Measurements from ENCODE around the gene FAM53C.
A peak's percentile ranks its signal among the peaks of the same experiment; 100 is the strongest.
"Not testable (repeated sequence)": the region's sequence is repeated elsewhere in the genome, so short reads cannot be mapped to it uniquely, and the experiment has no call there.

FAM53C gene

DNA sequence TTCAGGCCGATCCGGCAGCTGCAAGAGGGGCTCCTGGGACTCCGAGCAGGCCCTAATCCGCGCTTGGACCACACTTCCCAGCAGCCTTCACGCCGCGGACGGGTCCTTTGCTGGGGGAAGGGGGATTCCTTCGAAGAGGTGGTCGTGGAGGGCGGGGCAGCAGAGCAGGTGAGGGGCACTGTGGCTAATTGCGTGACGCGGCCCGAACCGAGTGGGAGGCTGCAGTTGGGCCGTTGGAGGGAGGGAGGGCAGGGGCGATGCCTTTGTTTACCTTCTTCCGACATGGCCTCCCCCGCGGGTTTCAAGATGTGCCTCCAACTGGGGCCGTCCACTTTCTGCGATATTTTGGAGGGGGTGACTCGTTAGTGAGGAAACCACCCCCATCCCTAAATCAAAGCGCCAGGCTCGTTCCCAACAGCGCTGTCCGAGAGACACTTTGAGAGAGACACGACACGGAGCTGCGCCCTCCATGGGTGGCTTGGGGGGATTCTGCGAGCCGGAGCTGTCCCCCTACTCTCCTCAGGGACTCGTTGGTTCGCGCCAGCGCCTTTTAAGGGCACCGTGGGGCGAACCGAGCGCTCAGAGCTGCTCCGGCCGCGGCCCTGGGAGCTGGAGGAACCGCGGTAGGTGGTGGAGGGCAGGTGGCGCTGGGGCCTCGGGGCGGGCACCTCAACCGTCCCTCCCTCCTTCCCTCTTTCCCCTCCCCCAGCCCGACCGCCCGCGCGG, at the start of gene FAM53C:
Gene FAM53C, plus strand, starts transcription at position 582 of the 726 bp plus-strand sequence. CDS start 3,070 bp downstream, outside the sequence.
- DNase-seq (ENCODE audit: low read depth), result peak; percentile 78

DNA sequence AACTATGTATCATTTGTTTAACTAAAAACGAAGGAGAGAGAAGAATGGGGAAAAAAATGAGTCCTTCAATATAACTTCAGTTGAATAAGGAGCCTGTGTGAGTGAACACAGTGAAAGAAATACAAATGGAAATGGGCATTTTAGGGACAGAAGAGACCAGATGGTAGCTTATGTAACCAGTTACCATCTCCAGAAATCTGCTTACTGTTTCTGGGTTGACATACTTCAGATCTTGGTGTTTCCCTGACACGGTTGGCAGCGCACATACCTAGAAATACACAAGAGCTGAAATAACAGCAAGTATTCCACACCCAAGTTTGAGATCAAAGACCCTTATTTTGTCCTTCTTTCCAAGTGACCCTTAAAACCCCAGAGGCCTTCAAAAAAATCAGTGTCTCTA, 48.8 kb upstream of the FAM53C start:
- no peak for DNase-seq (ENCODE audit: low read depth)

DNA sequence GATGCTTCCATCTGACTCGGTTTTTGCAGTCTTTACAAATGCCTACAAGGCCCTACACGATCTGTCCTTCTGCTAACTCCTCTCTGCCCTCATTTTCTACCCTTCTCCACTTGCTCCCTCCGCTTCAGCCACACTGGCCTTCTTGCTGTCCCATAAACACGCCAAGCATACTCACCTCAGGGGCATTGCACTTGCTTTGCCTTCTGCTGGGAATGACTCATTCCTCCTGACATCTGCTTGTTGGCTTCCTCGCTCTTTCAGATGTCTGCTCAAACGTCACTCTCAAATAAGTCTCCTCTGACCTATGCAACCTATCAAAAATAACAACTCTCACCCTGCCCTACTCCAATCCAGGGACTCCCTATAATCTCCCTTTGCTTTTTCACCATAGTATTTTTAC, 34.7 kb upstream of the FAM53C start:
- peak; percentile 3 for DNase-seq (ENCODE audit: low read depth)

DNA sequence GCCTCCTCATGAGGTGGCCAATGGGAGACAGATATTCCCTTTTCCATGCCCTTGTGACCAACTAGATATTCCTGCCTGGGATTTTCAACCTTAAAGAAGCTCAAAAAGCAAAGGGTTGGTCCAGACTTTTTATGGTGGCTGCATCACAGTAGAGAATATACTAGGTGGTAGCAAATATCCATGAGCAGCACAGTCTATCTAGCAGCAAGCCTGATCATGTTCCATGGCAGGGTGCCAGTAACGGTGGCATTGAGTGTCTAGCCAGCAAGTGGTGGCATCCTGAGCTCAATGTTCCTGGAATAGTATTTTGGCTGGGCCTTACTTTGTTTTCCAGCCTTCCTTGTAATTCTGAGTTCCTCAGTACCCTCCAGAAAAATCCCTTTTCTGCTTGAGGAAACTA, 32.3 kb upstream of the FAM53C start:
- DNase-seq (ENCODE audit: low read depth), result no peak

DNA sequence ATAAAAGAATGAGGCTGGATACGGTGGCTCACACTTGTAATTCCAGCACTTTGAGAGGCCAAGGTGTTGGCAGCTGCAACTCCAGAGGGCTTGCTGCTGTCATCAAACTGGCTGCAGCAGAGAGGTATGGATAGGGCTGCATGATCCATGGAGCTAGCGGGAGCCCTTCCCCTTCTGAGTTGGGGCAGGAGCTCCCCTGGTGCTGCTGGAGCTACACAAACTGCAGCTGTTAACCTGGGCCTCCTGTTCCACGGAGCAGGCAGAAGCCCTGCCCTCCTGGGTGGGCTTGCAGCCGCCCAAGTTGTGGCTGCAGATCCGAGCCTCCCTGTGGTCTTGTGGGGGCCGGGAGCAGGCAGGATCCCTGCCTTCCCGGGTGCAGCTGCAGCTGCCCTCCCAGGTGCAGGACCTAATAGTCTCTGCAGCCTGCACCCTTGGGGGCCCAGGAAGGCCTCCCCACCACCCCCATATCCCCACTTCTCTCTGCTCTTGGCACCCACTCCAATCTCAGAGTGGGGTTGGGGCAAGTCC, 22.3 kb upstream of the FAM53C start:
- DNase-seq (ENCODE audit: low read depth), result no peak

DNA sequence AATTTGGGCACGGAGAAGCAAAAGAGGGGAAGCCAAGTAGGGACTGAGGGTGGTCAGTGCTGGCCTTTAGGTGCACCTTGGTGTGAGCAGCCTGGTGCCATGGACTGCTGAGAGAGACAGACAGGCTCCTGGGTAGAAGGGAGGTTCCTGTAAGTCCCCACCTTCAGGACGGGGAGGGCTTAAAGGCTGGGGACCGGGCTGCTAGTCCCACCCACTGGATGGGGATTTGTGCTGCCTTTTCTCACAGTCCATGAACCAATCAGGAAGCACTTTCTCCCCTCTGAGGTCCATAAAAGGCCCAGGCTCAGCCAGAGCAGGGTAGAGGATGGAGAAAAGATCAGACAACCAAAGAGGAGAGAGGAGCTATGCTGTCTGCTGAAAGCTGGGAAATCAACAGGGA, 21.7 kb upstream of the FAM53C start:
- no peak for DNase-seq (ENCODE audit: low read depth)

- DNase-seq (ENCODE audit: low read depth), result not testable (repeated sequence)
Measured at GRCh38 chr5:138318211-138318610, 19.9 kb upstream of the FAM53C start.

- DNase-seq (ENCODE audit: low read depth), result no peak
Measured at GRCh38 chr5:138330813-138331448, 7.1 kb upstream of the FAM53C start.

DNA sequence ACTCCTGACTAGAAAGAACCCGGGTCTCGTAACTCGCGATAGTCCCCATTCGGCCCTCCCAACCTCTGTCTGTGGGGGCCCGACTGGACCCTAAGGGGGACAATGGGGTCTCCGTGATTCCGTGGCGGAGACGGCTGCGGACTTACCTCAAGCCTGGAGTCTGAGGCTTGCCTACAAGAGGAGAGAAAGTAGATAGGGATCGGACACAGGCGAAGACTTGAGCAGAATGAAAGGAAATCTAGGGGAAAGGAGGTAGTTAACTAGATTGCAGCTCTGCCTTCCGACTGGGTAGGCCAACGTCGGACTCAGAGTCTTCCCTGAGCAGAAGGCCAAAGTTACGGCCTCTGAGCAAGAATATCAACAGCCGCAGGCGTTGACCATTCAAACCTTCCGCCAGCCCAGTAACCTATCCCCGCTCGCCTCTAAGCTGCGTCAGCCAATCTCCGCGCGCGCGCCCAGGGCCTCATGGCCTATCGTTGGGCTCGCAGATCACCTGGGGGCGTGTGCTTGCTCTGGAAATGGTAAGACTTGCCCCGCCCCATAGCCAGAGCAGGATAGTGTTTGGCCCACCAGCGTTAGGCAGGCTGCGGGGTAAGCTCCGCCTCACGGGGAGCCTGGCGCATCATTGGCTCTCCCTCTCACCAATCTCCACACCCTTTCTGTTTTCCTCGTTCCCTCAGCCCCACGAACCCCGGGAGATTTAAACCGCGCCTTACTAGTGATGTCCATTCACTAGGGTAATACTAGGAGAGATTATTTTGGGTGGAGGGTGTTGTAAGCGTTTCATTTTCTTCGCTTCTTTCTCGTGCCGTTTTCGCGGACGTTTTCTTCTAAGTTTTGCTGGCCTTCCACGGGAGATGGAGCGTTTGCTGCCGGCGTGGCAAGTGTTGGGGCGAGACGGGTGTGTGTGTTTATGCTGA, 6.4 kb upstream of the FAM53C start, which contains the start of gene CDC25C:
Gene CDC25C, minus strand, starts transcription at position 356 of the 920 bp plus-strand sequence. CDS start 624 bp downstream, outside the sequence.
- DNase-seq (ENCODE audit: low read depth), result peak; percentile 98

DNA sequence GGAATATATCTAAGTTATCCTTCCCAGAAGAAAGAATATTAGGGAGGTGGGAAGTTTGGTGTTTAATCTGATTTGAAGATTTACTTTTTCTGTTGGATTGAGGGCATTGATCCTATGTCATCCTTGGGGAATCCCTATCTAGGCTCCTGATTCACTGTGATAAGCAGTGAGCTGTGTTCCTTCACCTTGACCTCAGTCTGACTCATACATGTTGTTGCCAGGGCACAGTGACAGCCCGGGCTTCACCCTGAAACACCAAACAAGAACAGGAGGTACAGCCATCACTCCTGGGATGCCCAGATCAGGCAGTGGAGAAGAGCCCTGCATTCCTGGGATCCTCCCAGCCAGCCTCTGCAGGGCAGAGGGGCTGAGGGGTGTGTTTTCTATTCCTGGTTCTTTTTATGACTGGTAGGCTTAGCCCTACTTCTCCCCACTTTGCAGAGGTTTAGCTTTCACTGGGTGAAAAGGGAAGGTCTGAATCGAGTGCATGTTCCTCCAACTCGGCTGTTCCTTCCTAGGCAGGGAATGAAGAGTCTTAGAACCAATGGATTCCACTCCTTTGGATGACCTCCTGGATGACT, 3.1 kb upstream of the FAM53C start:
- no peak for DNase-seq (ENCODE audit: low read depth)

- DNase-seq (ENCODE audit: low read depth), result no peak
Measured at GRCh38 chr5:138336952-138337684, 948 bp upstream of the FAM53C start.

GRCh38 chr5:138338411-138339090, 485 bp downstream of the FAM53C start:
- DNase-seq (ENCODE audit: low read depth), result no peak

GRCh38 chr5:138339091-138339456, 1.0 kb downstream of the FAM53C start:
- no peak for DNase-seq (ENCODE audit: low read depth)

- DNase-seq (ENCODE audit: low read depth), result no peak
Measured at GRCh38 chr5:138339464-138339863, 1.4 kb downstream of the FAM53C start.

- no peak for DNase-seq (ENCODE audit: low read depth)
Measured at GRCh38 chr5:138340008-138340407, 1.9 kb downstream of the FAM53C start.

DNA sequence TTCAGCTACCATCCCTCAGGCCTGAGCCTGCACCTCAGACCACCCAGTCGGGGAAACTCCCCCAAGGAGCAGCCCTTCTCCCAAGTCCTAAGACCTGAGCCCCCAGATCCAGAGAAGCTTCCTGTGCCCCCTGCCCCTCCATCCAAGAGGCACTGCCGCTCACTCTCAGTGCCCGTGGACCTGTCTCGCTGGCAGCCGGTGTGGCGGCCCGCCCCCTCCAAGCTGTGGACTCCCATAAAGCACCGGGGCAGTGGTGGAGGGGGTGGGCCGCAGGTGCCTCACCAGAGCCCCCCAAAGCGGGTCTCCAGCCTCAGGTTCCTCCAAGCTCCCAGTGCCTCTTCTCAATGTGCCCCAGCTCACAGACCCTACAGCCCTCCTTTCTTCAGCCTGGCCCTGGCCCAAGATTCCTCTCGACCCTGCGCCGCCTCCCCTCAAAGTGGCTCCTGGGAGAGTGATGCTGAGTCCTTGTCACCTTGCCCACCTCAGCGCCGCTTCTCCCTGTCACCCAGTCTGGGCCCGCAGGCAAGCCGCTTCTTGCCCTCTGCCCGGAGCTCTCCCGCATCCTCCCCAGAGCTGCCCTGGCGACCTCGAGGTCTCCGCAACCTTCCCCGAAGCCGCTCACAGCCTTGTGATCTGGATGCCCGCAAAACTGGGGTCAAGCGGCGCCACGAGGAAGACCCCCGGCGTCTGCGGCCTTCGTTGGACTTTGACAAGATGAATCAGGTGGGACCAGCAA, 7.0 kb downstream of the FAM53C start:
- DNase-seq (ENCODE audit: low read depth), result no peak

GRCh38 chr5:138346889-138347288, 8.8 kb downstream of the FAM53C start:
- DNase-seq (ENCODE audit: low read depth), result no peak

GRCh38 chr5:138349852-138350562, 11.9 kb downstream of the FAM53C start:
- DNase-seq (ENCODE audit: low read depth), result no peak

DNA sequence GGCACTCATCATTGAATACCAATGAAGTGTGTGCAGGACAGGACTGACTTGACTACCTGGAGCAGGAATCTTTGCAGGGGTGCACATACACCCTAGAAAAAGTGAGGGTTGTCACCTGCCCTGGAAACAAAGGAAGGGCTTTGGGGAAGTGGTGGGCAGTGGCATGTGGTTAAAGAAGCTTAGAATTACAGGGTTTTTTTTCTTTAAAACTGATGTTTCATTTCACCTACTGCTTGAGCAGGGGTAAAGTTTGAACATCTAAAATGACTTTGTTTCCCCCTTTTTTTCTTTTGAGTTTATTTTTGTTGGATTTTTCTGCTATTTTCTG, 12.5 kb downstream of the FAM53C start:
- DNase-seq (ENCODE audit: low read depth), result no peak

Data from GM04503 (cell line).